ENCODE measurements around the gene NBL1.

NBL1 gene

DNA sequence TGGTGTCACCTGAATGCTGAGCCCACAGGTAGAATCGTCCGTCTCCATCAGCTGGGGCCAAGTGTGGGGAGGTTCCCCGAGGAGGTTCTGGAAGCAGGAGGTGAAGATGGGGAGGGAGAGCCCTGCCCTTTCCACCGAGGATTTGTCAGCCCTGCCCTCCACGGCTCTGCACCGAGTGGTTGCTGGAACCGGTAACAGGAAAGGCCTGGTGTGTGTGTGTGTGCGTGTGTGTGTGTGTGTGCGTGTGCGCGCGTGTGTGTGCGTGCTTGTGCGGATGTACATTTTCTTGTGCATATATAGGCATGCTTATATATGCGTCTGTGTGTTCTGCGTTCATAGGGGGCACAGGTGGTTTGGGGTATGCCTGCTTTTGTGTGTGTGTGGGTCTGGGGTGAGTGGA, 3.5 kb downstream of the NBL1 start:
- DNase-seq: no peak

DNA sequence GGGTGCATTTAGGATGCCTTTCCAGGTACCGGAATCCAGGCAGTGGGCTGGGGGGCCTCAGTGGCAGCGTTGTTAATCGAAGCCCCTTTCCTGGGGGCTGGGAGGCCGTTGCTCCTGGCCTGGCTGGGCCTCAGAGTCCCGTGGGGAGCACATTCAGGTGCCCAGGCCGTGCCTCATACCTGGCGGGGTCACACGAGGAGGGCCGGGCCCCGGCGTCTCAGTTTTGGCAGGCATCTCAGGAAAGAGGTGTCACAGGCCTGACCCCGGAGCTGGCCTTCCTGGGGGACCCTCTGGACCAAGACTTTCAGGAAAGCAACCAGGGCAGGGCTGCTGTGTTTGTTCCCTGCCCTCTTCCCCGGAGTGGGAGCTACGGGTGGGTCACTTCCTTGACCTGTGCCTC, 4.1 kb downstream of the NBL1 start:
- no peak for DNase-seq

DNA sequence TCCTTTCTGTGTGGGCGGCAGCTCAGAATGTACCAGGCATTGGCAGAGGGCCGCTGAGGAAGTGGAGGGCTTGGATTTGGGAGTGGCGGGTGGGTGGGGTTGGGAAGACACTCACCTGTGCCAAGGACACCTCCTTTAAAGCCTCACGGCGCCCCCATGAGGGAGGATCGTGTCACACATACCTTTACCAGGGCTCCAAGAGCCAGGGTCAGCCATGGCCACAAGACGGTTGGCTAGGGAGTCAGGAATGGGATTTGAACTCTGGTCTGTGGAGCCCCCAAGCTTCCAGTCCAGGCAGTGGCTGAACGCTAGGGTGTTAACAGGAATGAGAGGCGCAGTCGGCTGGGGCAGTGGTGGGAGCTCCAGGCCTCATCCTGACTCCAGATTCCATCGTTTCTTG, 4.6 kb downstream of the NBL1 start:
- no peak for DNase-seq

DNA sequence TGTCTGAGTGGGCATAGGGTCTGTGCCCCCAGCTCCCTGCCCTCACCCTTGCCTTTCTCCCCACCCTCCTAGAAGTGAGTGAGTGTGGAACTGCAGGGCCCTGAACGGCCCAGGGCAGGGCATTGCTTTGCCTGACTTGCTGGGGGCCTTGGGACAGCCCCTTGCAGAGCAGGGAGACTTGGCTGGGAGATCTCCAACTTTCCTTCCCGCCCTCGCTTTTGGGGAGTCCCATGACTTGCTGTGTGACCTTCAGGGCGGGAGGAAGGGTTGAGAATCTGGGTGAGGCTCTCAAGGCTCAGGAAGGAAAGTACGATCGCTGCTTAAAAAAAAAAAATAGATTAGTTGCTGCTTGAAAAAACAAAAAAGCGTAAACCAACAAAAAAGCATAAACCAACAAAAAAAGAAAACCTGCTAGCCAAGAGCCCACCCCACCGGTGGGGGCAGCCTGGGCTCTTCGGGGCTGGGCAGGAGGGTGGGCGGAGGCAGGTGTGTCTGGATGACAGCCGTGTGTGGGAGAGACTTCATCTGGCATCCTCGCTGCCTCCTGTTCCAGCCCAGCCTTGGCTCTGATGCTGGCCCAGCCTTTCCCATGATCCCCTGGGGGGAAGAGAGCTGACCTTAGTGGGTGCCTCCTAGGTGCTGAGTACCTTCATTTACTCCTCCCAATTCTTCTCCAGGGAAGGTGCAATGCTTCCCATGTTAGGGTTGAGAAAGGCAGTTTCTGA, 6.5 kb downstream of the NBL1 start:
- DNase-seq: no peak

DNA sequence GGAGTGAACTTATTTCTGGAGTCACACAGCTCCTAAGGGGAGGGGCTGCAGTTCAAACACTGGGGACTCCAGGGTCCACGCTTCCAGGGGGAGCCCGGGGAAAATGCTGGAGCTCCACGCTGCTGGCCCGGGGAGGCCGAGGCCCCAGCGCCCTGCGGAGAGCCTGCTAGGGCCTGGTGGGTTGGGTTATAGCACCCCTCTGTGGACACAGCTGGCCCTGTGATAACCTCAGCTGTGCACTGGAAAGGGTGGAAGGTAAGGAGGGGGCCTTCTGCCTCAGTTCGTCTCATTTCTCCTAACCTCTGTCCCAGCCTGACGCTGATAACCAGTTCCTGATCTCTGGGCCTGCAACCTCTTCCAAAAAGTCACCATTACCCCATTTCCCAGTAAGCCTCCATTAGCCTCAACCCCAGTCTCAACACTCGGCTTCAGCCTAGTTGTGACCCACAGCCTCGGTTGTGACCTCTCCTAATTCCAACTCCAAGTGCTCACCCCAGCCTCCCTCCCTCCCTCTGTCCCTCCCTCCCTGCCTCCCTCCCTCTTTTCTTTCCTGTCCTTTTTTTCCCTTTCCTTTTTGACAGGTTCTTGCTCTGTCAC, 7.1 kb downstream of the NBL1 start:
- peak; percentile 23 for DNase-seq

DNA sequence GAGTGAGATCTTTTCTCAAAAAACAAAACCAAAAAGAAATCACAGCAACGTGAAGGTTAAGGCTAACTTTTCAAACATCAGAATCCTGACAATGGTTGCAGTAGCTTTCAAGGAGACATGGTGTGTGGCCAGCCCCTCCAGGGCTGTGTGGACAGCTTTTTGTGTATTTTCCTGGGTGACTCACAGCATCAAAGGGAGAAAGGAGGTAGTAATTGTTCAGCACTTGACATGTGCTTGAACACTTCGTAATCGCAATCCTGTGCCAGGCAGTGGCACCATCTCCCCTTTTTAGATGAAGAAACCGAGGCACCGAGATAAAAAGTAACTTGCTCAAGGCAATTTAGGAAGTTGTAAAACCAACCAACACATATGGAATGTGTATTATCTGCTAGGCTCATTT, 10.3 kb downstream of the NBL1 start:
- DNase-seq: no peak

DNA sequence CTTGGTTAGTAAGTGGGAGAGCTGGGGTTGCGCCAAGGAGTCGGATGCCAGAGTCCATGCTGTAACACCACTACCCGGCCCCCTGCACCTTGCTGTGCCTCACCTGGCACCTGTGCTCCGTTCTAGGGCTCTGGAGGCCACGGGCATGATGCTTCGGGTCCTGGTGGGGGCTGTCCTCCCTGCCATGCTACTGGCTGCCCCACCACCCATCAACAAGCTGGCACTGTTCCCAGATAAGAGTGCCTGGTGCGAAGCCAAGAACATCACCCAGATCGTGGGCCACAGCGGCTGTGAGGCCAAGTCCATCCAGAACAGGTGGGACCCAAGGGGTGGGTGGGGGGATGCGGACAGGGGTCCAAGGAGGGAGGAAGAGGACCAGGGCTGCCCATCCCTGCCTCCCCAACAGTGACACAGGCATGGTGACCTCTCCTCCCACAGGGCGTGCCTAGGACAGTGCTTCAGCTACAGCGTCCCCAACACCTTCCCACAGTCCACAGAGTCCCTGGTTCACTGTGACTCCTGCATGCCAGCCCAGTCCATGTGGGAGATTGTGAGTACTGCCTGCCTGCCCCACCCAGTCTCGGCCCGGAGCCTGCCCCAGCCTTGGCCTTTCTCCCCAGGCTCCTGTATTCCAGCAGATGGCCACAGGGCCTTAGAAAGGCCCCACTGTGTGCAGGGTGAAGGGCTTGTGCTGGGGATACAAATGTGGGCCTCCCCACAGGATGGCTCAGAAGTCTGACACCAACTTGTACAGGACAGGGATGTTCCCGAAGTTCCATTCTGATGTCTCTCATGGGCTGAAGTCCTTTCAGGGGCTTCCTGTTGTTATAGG, 11.0 kb downstream of the NBL1 start:
- DNase-seq: peak; percentile 79

DNA sequence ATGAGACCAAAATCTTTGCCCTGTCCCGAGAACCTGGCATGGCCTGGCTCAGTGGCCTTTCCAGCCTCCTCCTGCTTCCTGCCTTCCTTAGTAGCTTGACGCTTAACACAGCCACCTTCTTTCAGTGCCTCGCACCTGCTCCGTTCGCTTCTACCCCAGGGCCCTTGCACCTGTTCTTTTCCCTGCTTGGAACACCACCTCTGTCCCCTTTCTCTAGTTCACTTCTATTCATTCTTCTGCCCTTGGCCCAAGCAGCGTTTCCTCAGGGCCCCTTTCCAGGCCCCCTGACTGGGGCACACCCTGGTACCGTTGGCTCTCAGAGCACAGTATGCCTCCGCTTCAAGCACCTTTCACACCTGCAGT, 11.6 kb downstream of the NBL1 start:
- no peak for DNase-seq

DNA sequence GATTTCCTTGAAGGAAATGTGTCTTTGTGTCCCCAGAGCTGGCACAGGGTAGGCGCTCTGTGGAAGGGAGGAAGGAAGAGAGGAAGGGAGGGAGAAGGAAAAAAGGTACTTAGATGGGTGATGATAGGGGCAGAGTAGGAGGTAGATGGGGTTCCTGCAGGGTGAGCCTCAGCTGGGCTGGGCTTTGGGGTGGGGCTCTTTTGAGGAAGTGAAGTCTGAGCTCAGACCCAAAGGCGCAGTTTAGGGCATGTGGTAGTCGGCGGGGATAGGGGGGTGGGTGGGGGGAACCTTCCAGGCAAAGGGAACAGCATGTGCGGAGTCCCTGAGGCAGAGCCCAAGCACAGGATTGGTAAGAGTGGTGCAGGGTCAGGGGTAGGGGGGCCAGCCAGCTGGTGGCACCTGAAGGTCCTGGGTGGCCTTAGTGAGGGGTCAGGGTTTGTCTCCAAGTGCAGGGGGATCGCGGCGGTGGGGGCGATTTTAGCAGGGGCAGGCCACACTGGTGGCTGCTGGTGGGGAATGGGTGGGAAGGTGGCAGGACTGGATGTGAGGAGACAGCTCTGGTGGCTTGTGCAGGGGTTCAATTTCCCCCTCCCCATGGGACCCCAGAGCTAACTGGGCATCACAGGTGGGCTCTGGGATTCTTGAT, 12.1 kb downstream of the NBL1 start:
- no peak for DNase-seq

DNA sequence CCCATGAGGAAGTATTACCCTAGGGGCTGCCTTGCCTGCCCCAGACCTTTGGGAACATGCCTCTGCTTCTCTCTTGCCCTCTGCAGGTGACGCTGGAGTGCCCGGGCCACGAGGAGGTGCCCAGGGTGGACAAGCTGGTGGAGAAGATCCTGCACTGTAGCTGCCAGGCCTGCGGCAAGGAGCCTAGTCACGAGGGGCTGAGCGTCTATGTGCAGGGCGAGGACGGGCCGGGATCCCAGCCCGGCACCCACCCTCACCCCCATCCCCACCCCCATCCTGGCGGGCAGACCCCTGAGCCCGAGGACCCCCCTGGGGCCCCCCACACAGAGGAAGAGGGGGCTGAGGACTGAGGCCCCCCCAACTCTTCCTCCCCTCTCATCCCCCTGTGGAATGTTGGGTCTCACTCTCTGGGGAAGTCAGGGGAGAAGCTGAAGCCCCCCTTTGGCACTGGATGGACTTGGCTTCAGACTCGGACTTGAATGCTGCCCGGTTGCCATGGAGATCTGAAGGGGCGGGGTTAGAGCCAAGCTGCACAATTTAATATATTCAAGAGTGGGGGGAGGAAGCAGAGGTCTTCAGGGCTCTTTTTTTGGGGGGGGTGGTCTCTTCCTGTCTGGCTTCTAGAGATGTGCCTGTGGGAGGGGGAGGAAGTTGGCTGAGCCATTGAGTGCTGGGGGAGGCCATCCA, 12.8 kb downstream of the NBL1 start:
- no peak for DNase-seq

DNA sequence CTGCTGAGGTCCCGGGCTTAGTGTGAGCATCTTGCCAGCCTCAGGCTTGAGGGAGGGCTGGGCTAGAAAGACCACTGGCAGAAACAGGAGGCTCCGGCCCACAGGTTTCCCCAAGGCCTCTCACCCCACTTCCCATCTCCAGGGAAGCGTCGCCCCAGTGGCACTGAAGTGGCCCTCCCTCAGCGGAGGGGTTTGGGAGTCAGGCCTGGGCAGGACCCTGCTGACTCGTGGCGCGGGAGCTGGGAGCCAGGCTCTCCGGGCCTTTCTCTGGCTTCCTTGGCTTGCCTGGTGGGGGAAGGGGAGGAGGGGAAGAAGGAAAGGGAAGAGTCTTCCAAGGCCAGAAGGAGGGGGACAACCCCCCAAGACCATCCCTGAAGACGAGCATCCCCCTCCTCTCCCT, 13.4 kb downstream of the NBL1 start:
- no peak for DNase-seq

DNA sequence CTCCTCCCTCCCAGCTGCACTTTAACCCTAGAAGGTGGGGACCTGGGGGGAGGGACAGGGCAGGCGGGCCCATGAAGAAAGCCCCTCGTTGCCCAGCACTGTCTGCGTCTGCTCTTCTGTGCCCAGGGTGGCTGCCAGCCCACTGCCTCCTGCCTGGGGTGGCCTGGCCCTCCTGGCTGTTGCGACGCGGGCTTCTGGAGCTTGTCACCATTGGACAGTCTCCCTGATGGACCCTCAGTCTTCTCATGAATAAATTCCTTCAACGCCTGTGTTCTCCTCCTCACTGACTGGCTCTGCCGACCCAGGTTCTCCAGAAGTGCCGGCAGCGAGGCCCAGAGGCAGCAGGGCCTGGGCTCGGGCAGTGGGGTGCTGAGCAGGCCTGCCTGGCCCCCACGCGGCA, 14.1 kb downstream of the NBL1 start:
- no peak for DNase-seq

DNA sequence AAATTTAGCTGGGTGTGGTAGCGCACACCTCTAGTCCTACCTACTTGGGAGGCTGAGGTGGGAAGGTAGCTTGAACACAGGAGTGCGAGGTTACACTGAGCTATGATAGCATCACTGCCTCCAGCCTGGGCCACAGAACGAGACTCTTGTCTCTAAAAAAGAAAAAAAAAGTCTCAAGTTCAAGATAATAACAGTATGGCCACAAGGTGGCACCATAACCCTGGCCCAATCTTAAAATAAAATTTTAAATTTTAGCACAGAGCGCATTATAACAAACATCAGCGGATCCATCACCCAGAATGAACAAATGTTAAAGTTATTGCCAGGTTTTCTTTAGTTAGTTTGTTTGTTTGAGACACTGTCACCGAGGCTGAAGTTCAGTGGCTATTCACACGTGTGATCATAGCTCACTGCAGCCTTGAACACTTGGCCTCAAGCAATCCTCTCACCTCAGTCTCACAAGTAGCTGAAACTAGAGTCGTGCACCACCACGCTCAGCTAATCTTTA, 17.7 kb downstream of the NBL1 start:
- no peak for DNase-seq

DNA sequence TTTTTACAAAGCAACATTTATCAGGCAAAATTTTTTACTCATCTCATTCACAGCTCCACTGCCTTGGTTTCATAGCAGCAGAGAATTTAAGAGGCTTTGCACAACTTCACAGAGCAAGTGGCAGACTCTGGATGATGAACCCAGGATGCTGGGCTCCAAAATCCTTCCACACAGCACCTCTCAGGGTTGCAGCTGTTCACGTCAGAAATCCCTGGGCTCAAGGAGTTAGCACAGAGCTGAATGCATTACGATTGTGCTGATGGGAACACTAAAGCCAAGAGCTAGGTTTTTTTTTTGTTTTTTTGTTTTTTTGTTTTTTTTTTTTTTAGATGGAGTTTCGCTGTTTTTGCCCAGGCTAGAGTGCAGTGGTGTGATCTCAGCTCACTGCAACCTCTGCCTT, 18.2 kb downstream of the NBL1 start:
- no peak for DNase-seq

DNA sequence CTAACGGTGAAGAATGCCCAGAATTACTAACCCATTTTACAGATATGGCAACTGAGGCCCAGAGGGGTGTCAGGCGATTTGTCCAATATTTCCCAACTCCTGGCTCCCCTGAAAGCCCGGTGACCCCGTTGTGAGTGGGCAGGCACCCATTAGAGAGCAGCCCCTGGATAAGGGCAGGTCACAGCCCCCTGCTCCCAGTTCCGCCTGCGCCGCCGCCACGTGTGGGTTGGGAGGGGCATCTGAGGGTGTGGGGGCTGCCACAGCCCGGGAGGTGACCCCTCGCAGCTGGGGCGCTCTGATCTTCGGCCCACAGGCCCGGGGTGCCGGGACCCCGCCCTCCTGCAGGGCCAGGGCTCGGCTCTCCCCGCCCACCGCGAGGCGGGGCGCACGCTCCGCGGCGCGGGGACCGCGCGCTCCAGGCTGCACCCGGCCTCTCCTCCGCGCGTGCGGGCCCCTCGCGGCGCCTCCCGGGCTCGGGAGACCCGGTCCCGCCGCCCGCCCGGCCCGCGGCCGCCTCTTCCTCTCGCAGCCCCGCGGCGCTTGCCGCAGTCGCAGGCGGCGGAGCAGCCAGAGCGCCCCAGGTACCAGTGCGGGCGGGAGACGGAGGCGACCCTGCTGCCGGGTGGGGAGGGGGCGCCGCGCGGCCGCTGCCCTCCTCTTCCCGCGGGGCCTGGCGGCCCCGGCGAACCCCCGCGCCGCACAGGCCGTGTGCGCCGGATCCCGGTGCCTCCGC, 20.5 kb downstream of the NBL1 start, which contains the start of gene HTR6:
Gene HTR6 (plus strand): TSS at position 423 of the 733 bp plus-strand sequence. CDS start 879 bp downstream, outside the sequence.
- no peak for DNase-seq

DNA sequence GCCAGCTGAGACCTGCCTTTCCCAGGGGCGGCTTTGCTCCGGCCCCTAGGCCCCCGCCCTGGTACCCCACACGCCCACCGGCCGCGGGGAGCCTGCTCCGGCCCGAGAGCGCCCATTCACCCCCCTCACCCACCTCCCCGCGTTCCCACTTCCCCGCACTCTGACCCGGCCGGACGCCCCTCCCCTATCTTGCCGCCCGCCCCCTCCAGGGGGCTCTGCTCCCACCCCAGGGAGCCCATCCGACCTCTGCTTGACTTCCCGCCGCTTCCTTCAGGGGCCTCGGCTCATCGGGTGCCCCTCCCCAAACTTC, 21.0 kb downstream of the NBL1 start:
- no peak for DNase-seq

DNA sequence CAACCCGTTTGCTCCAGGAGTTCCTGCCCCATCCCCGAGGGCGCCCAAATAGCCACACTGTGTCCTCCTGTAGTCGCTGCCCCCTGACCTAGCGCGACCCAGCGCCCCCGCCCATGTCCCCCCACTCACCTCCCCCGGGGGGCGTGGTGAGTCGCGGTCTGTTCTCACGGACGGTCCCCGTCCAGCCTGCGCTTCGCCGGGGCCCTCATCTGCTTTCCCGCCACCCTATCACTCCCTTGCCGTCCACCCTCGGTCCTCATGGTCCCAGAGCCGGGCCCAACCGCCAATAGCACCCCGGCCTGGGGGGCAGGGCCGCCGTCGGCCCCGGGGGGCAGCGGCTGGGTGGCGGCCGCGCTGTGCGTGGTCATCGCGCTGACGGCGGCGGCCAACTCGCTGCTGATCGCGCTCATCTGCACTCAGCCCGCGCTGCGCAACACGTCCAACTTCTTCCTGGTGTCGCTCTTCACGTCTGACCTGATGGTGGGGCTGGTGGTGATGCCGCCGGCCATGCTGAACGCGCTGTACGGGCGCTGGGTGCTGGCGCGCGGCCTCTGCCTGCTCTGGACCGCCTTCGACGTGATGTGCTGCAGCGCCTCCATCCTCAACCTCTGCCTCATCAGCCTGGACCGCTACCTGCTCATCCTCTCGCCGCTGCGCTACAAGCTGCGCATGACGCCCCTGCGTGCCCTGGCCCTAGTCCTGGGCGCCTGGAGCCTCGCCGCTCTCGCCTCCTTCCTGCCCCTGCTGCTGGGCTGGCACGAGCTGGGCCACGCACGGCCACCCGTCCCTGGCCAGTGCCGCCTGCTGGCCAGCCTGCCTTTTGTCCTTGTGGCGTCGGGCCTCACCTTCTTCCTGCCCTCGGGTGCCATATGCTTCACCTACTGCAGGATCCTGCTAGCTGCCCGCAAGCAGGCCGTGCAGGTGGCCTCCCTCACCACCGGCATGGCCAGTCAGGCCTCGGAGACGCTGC, 21.7 kb downstream of the NBL1 start:
- DNase-seq: no peak

DNA sequence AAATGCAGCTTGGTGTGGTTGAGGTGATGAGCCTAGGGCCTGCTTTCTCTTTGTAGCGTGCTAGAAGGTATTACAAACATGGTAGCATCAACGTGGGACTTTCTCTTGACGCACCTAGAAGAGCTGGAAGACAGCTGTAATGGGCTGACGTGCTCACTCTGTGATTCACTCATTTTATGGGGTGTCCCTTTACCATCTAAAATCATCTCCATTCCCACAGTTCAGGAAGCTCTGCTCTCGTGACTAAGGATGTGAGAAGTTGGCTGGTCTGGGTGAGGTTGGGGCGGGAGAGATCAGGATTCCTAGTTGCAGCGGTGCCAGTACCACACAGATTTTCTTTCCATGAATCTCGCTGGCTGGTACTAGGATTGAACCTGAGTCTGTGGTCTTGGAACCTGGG, 24.8 kb downstream of the NBL1 start:
- no peak for DNase-seq

DNA sequence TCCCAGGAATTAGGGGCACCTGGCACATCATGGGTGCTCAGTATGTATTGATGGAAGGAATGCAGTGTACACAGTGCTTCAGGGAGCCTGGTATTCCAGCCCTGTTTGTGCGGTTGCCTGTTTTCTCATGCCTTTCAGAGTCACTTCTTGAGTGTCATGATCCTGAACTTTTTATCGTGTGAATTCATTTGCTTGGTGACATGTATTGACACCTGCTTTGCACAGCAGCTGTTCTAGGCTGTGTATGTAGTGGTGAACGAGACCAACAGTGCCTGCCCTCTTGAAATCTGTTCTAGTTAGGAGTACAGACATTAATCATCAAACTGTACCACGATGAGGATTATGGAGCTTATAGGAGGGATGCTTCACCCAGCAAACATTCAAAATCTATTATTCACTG, 26.7 kb downstream of the NBL1 start:
- no peak for DNase-seq

DNA sequence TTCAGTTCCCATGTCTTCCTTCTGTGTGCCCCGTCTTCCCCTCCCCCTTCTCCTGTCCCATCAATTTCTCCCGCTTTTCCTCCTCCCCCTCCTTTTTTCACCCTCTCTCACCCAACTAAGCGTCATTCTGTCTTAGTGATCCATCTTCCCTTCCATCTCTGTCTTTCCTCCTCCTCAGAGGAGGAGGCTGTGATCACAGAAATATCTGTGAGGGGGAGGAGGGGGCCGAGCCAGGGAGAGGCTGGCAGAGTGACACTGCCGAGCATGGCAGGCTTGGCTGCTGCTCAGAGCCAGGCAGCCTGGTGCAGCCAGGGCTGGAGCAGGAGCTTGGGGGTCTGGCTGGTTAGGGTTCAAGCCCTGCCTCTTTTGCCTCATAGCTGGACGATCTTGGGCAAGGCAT, 28.1 kb downstream of the NBL1 start:
- DNase-seq: no peak

DNA sequence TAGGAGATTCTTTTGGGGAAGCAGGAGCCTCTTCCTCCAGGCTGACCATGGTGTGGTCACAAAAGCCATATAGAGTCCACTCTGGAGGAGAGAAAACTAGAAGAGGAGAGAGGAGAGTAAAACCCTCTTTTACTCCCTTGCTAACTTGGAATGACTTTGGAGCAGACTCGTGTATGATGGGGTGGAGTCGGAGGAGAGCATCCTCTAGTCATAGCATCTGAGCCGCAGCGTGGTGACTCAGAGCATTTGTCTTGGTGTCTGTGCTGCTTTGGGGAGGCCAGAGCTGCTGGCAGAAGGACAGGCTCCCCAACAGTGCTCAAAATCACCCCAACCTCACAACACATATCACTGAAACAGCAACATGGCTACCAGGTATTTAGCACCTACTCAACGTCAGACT, 31.7 kb downstream of the NBL1 start:
- no peak for DNase-seq

All from DMS79 (cell line).